ENCODE measurements around the gene GFAP. TPM values are rescaled to one million over a fixed set of nuclear protein-coding genes. Genes with fewer than 3 reads are reported as not detected.

Gene GFAP
- total RNA-seq, 4 donors from 2014 or later = 0.25 TPM; not detected in 3

DNA sequence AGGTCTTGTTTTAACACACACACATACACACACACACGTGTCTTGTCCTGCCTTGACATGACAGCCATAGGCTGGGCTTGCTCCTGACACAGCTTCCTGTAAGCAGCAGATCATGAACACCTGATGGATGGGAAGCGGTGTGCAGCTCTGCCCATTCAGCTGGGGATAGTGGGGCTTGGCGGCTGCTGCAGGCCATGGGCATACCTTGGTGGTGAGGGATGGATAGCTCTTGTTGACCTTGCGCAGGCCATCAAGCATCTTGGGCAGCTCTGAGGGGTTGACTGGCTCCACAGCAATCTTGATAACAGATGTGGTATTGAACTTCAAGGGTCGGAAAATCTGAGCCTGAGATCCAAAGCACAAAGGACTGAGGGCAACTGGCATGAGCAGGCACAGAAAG lies 55.6 kb downstream of the GFAP start:
- intact Hi-C loops (cut with DNase I; ENCODE audit: low total_unique reads) = no loop called here
- no peak for DNase-seq (ENCODE audit: low spot score in 2 of 2)
- WGBS, 2 donors = 89 to 93% methylated on average over 5 of the region's 5 CpGs
- H3K4me3 ChIP-seq (ENCODE audit: low read depth, poor library complexity, severe bottlenecking) = no peak overlapping the region
- no peak for TF ChIP-seq CTCF (IDR thresholded peaks at IDR 0.05)
- no peak for TF ChIP-seq POLR2A (IDR thresholded peaks at IDR 0.05)

GRCh38 chr17:44854192-44854591 lies 61.1 kb downstream of the GFAP start:
- TF ChIP-seq POLR2A (IDR thresholded peaks at IDR 0.05) (no peak), CTCF (IDR thresholded peaks at IDR 0.05) (no peak)
- no peak for DNase-seq (ENCODE audit: low spot score in 2 of 2)
- intact Hi-C loops (cut with DNase I; ENCODE audit: low total_unique reads) = no loop called here
- H3K4me3 ChIP-seq (ENCODE audit: low read depth, poor library complexity, severe bottlenecking) = no peak overlapping the region
- 92 to 94% methylated on average over 5 of the region's 5 CpGs for WGBS, 2 donors

Small RNAs within 50 kb of the gene (microRNA-seq; reads per million reads assigned to microRNA genes)
- gene MIR6783 (ENCODE audit: borderline number of aligned reads in 1 of 2, borderline replicate concordance in 2 of 2) = 0 reads per million in 2 donors

Other genes starting within 250 kb of the GFAP start
- 10 to 100 TPM; 13.2 to 19.2 (median 14.4) TPM for gene CCDC43, start 225.7 kb downstream of the GFAP start, total RNA-seq
- 1 to 10 TPM; 1.3 to 3.5 (median 2.1) TPM for gene DBF4B, start 206.8 kb downstream of the GFAP start, total RNA-seq
- 1 to 10 TPM in 3 of 4 donors, not detected in 1; 1.5 to 2.5 (median 2.3) TPM for gene ADAM11, start 156.5 kb downstream of the GFAP start, total RNA-seq
- 1 to 10 TPM in 2 of 4 donors, under 1 TPM in 2; 0.25 to 4.6 (median 1.6) TPM for gene GJC1, start 85.2 kb downstream of the GFAP start, total RNA-seq
- gene HIGD1B, start 67.6 kb downstream of the GFAP start, total RNA-seq = under 1 TPM in 1 of 4 donors, not detected in 3; 0.52 TPM
- 10 to 100 TPM; 45.0 to 69.2 (median 51.5) TPM for gene EFTUD2, start 16.1 kb downstream of the GFAP start, total RNA-seq
- 1 to 10 TPM; 1.0 to 2.4 (median 1.5) TPM for gene KIF18B, start 32.3 kb upstream of the GFAP start, total RNA-seq
- 1 to 10 TPM in 1 of 4 donors, under 1 TPM in 3; 0.21 to 1.4 (median 0.73) TPM for gene C1QL1, start 52.8 kb upstream of the GFAP start, total RNA-seq
- gene DCAKD, start 136.1 kb upstream of the GFAP start, total RNA-seq = 10 to 100 TPM; 47.9 to 70.2 (median 61.0) TPM
- 100 to 1,000 TPM in 1 of 4 donors, 10 to 100 TPM in 3; 37.3 to 101 (median 60.3) TPM for gene NMT1, start 145.8 kb upstream of the GFAP start, total RNA-seq
- gene PLCD3, start 217.0 kb upstream of the GFAP start, total RNA-seq = 100 to 1,000 TPM in 3 of 4 donors, 10 to 100 TPM in 1; 65.7 to 180 (median 105) TPM
- gene ACBD4, start 220.2 kb upstream of the GFAP start, total RNA-seq = 10 to 100 TPM in 2 of 4 donors, 1 to 10 TPM in 2; 8.2 to 14.9 (median 10.1) TPM
- 10 to 100 TPM; 20.9 to 32.7 (median 25.0) TPM for gene HEXIM1, start 233.0 kb upstream of the GFAP start, total RNA-seq
- 10 to 100 TPM in 1 of 4 donors, 1 to 10 TPM in 3; 2.4 to 16.7 (median 5.8) TPM for gene HEXIM2, start 246.4 kb upstream of the GFAP start, total RNA-seq